SIG-M5 treated with dmso at 0.1 percent for 504 hours (cell line): ENCODE measurements around the gene ZG16B.

Source experiments
- DNase-seq: peaks from one replicate; lab custom pipeline; 2025; ENCODE audit not compliant: unreplicated experiment; lab: John Stamatoyannopoulos, UW

ZG16B gene

DNA sequence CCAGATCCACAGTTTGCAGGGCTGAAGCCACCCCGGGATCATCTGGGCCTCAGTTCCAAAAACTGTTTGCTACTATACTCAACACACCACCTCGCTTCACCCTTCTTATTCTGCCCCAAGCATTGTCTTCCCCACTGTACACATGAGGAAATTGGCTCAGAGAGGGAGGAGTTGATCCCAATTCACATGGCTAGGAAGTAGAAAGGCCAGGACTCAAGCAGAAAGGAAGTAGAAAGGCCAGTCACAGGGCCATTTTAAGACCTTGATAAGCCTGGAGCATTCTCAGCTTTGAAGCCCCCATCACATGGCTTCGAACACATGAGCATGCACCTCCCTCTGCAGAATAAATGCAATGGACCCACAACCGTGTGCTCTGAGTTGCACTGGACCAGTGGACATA, 35.5 kb downstream of the ZG16B start:
- no peak for DNase-seq

GRCh38 chr16:2866431-2866830, 36.3 kb downstream of the ZG16B start:
- no peak for DNase-seq

GRCh38 chr16:2867661-2867986, 37.5 kb downstream of the ZG16B start:
- DNase-seq: no peak

- DNase-seq: peak; percentile 91
Observed at GRCh38 chr16:2867987-2868789, 38.1 kb downstream of the ZG16B start.

DNA sequence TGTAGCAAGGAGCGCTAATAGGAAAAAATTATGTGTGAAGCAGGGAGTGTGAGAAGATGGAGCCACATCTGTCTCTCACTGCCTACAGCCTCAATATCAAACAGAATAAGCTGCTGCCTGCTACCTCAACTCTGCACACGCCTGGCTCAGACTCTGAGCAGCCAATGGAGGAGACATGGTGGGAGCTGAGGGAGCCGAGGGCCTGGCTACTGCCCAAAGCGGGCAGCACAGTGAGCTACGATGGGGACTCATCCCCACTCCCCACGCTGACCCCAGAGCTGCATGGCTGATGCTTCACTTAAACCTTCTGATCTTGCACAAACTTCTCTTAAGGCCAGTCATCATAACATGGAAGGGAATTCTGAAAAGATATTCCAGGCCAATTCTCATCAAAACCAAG, 41.8 kb downstream of the ZG16B start:
- no peak for DNase-seq

GRCh38 chr16:2874032-2874911, 44.2 kb downstream of the ZG16B start:
- DNase-seq: no peak

DNA sequence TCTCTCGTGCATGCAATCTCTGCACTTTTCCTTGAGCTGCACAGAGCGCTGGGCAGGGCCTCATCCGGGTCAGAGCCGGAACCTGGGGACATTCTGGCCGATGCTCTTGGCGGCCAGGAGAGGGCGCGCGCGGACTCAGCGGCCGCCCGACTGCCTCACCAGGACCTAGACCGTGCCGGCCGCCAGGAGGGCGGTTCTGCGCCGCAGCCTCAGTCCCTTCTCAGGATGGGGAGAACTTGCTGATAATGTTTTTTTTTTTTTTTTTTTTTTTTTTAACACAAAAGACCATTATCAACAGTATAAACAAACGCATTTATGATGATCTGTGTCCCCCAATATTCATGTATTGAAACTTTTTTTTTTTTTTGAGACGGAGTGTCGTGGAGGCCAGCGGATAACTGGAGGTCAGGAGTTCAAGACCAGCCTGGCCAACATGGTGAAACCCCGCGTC, 44.8 kb downstream of the ZG16B start:
- peak; percentile 69 for DNase-seq

DNA sequence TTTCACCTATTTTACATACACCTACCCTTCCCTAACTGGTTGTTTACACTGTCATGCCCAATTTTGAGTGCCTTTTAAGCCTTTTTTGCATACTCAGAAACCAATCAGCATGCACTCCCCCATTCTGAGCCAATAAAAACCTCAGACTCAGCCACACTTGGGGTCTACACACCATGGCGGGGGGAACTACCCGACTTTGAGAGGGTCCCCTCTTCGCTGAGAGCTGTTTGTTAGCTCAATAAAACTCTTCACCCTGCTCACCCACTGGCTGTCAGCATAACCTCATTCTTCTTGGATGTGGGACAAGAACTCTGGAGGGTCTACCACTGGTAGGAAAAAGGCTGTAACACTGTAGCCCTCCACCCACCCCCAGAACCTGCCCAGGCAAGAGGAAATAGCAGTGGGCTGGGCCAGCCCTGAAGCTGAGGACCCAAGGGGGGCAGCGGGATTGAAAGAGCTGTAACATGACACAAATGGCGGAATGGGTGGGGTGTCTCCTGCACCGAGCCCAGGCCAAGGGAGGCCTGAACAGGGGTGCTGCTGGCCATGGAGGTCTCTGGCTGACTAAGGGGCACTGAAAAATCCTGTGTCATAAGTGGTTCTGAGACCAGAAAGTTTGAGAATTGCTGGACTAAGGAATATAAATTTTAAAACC, 49.9 kb downstream of the ZG16B start:
- DNase-seq: no peak
